ENCODE results near the gene ANXA6.

ANXA6 gene

DNA sequence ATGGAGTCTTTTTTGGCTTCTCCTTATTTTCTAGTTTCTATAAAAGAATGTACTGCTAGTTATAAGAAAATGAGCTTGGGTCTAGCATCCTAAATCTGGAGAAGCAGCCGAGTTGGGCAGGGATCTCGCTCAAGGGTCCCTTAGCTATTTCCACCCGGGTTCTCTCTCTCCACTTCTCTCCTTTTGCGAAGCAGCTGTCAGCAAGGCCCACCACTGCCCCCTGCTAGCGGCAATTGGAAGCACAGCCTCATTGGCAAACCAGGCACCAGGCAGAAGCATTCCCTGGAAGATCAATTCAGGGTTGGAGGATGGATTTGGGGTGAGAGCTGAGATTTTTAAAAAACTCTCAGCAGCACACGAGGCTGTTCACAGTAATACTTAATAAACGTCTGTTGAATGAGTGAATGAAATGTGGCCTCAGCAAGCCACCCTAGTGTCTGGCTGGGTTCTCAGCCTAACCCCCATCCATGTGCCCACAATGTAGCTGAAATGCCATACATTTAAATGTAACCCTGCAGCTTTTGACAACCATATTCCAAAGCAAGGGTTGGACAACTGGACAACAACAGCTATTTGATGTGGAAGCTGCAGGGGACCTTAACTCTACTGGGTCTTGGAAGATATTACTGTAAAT, 42.2 kb downstream of the ANXA6 start:
- Histone ChIP-seq H3K36me3 (ENCODE audit: control insufficient read depth, insufficient read depth, low read length) (peaks cover 36% of the 10 kb centered on the region), H3K27me3 (replicated peaks; ENCODE audit: control insufficient read depth, insufficient read depth, low read length) (no peaks in the 10 kb centered on the region), H3K4me3 (replicated peaks; ENCODE audit: low read depth, low read length) (no peak overlapping the region)
- TF ChIP-seq, protein P1, sequence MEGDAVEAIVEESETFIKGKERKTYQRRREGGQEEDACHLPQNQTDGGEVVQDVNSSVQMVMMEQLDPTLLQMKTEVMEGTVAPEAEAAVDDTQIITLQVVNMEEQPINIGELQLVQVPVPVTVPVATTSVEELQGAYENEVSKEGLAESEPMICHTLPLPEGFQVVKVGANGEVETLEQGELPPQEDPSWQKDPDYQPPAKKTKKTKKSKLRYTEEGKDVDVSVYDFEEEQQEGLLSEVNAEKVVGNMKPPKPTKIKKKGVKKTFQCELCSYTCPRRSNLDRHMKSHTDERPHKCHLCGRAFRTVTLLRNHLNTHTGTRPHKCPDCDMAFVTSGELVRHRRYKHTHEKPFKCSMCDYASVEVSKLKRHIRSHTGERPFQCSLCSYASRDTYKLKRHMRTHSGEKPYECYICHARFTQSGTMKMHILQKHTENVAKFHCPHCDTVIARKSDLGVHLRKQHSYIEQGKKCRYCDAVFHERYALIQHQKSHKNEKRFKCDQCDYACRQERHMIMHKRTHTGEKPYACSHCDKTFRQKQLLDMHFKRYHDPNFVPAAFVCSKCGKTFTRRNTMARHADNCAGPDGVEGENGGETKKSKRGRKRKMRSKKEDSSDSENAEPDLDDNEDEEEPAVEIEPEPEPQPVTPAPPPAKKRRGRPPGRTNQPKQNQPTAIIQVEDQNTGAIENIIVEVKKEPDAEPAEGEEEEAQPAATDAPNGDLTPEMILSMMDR (IDR thresholded peaks at IDR 0.05; ENCODE audit: insufficient read depth, low read length, poor library complexity, severe bottlenecking), result peak; percentile 93
- no peak for DNase-seq (ENCODE audit: extremely low read depth, insufficient read length)

DNA sequence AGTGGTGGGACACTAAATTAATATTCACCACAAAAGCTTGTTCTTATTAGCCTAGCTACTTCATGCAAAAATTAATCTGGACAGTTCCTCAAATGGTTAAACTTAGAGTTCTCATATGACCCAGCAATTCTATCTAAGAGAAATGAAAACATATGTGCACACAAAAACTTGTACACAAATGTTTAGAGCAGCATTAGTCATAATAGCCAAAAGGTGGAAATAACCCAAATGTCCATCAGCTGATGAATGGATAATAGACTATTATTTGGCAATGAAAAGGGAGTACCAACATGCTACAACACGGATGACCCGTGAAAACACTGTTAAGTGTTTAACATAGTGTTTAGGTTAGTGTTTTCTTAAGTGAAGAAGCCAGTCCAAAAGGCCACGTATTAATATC, 43.9 kb downstream of the ANXA6 start:
- H3K36me3 ChIP-seq (ENCODE audit: control insufficient read depth, insufficient read depth, low read length), result peaks cover 39% of the 10 kb centered on the region
- TF ChIP-seq, protein P1 (IDR thresholded peaks at IDR 0.05; ENCODE audit: insufficient read depth, low read length, poor library complexity, severe bottlenecking), result no peak

DNA sequence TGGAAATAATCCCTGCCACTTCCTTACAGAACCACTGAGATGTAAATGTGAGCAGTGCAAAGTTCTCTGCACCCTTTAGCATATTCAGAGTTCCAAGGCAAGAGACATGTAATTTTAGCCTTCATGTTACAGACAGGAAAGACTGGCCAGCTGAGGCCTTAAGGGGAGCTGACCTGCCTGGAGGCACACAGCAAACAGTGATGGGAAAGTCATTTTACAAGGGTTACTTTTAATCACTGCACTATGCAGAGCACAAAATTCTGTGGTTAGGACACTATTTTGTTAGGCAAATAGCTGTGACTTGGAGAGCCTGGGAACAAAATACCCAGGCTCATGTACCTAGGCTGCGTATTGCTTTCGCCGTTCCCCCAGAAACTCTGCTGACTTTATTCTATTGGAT, 46.6 kb downstream of the ANXA6 start:
- no peak for DNase-seq (ENCODE audit: extremely low read depth, insufficient read length)
- Histone ChIP-seq H3K4me3 (replicated peaks; ENCODE audit: low read depth, low read length) (no peak overlapping the region), H3K36me3 (ENCODE audit: control insufficient read depth, insufficient read depth, low read length) (peaks cover 42% of the 10 kb centered on the region), H3K27me3 (replicated peaks; ENCODE audit: control insufficient read depth, insufficient read depth, low read length) (no peaks in the 10 kb centered on the region)
- TF ChIP-seq, protein P1 (IDR thresholded peaks at IDR 0.05; ENCODE audit: insufficient read depth, low read length, poor library complexity, severe bottlenecking), result no peak

More for the DNA sequence above, 43.9 kb downstream of the ANXA6 start:
- no peak for DNase-seq (ENCODE audit: extremely low read depth, insufficient read length)
- H3K4me3 ChIP-seq (replicated peaks; ENCODE audit: low read depth, low read length), result no peak overlapping the region
- H3K27me3 ChIP-seq (replicated peaks; ENCODE audit: control insufficient read depth, insufficient read depth, low read length), result no peaks in the 10 kb centered on the region

DNA sequence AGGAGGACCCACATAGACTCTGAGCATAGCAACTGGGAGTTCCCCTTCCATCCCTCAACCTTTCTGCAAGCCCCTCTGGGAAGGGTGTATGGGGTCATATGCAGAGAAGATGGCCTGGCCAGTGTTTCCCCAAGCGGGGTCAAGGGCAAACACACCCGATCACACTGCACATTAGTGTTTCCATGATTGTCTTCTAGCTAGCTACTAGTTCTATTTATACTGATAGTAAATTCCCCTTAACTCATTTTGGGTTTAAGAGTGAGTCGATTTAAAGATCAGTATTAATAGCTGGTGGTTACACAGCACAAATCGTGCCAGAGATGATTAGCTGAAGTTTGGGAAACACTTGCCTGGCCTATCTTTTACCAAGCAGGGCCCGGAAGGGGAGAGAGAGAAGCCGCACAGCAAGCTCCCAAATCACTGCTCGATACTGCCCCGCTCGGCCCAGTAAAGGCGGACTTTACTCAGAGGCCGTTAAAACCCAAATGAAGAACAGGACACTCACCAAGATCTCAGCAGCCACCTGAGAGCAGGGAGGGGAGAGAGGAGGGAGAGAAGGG, 47.4 kb downstream of the ANXA6 start:
- Histone ChIP-seq H3K36me3 (ENCODE audit: control insufficient read depth, insufficient read depth, low read length) (peaks cover 41% of the 10 kb centered on the region), H3K4me3 (replicated peaks; ENCODE audit: low read depth, low read length) (no peak overlapping the region), H3K27me3 (replicated peaks; ENCODE audit: control insufficient read depth, insufficient read depth, low read length) (no peaks in the 10 kb centered on the region)
- peak; percentile 46 for DNase-seq (ENCODE audit: extremely low read depth, insufficient read length)
- TF ChIP-seq, protein P1 (IDR thresholded peaks at IDR 0.05; ENCODE audit: insufficient read depth, low read length, poor library complexity, severe bottlenecking), result peak; percentile 28

DNA sequence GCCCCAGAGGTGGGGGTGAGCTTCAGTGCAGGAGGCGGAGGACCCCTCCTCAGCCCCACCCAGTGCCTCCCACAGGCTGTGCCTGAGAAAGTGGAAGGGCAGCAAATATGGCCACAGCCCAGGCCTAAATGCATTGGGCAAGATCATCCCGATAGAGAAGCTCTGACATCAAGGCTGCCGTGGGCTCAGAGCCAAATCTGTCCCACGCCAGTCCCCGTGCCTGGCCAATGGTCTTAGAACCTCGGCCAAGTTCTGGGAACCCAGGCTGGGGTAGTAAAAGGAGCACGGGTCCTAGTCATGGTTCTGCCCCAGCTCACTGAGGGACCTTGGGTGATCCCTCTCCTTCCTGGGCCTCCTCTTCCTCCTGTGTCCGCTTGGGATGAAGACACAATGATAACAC, 49.0 kb downstream of the ANXA6 start:
- no peaks in the 10 kb centered on the region for H3K27me3 ChIP-seq (replicated peaks; ENCODE audit: control insufficient read depth, insufficient read depth, low read length)
- no peak for DNase-seq (ENCODE audit: extremely low read depth, insufficient read length)
- H3K4me3 ChIP-seq (replicated peaks; ENCODE audit: low read depth, low read length), result no peak overlapping the region
- H3K36me3 ChIP-seq (ENCODE audit: control insufficient read depth, insufficient read depth, low read length), result peaks cover 54% of the 10 kb centered on the region
- TF ChIP-seq, protein P1 (IDR thresholded peaks at IDR 0.05; ENCODE audit: insufficient read depth, low read length, poor library complexity, severe bottlenecking), result no peak
